IMR-90 (cell line): ENCODE measurements around the gene SLC37A4. TPM values are rescaled to one million over a fixed set of nuclear protein-coding genes. Genes with fewer than 3 reads are reported as not detected.

Experiments used
- ATAC-seq: fragments of 200-7000 bp; cut with Tn5 transposase; 2 replicates; pipeline ENCODE4 v1.9.1; 2020; ENCODE audit warnings: low read depth, mild to moderate bottlenecking, moderate library complexity
- BruUV-seq: library from RNA; stranded (reverse); fragments of 400-500 nt; replicated peaks from 2 replicates; lab custom pipeline; 2021; lab: Mats Ljungman, UMichigan
- CTCF ChIA-PET: fragments of 300-600 bp; formaldehyde crosslinking; extraction: SDS; loops from one replicate; lab custom pipeline; 2021; ENCODE audit warnings: antibody characterized with exemption; lab: Yijun Ruan, JAX
- POLR2A ChIA-PET: fragments of 300-600 bp; sonication (Branson Sonifier 250); formaldehyde crosslinking; loops from one replicate; lab custom pipeline; 2022; ENCODE audit warnings: antibody characterized with exemption; ENCODE audit not compliant: unreplicated experiment; lab: Charles Lee
- DNase-seq: peaks from one replicate; pipeline ENCODE4 v3.0.0; 2013
- H2AFZ ChIP-seq: replicated peaks from 2 replicates; pipeline ENCODE3; 2013; ENCODE audit warnings: low read length, mild to moderate bottlenecking; ENCODE audit not compliant: poor library complexity
- H2AK5ac ChIP-seq: 2 replicates; pipeline ENCODE4 v1.6.1; 2013; ENCODE audit warnings: low read depth, low read length, inconsistent platforms
- H2AK9ac ChIP-seq: replicated peaks from 2 replicates; pipeline ENCODE3; 2013; ENCODE audit warnings: mild to moderate bottlenecking, low read depth, low read length, moderate library complexity; ENCODE audit not compliant: poor library complexity
- H2BK120ac ChIP-seq: 2 replicates; pipeline ENCODE4 v1.6.1; 2013; ENCODE audit warnings: low read depth, low read length, inconsistent platforms
- H2BK15ac ChIP-seq: 3 replicates; pipeline ENCODE4 v1.6.1; 2013; ENCODE audit warnings: low read depth, low read length, inconsistent platforms
- H2BK20ac ChIP-seq: 2 replicates; pipeline ENCODE4 v1.6.1; 2013; ENCODE audit warnings: low read depth, mild to moderate bottlenecking, inconsistent platforms, low read length, moderate library complexity
- H2BK5ac ChIP-seq: 2 replicates; pipeline ENCODE4 v1.6.1; 2013; ENCODE audit warnings: mild to moderate bottlenecking, low read depth, low read length, inconsistent platforms; ENCODE audit not compliant: poor library complexity, severe bottlenecking
- H3K14ac ChIP-seq: replicated peaks from 2 replicates; pipeline ENCODE4 v1.6.1; 2013; ENCODE audit warnings: low read depth, low read length, inconsistent platforms
- H3K18ac ChIP-seq: 2 replicates; pipeline ENCODE4 v1.6.1; 2013; ENCODE audit warnings: low read depth, low read length, control low read depth
- H3K23ac ChIP-seq: 2 replicates; pipeline ENCODE4 v1.6.1; 2013; ENCODE audit warnings: low read depth, low read length, inconsistent platforms
- H3K27ac ChIP-seq: 2 replicates; pipeline ENCODE4 v1.5.1; 2013; ENCODE audit warnings: mild to moderate bottlenecking, control low read depth, low read length; ENCODE audit not compliant: insufficient read depth
- H3K27me3 ChIP-seq: 2 replicates; pipeline ENCODE4 v1.6.1; 2013; ENCODE audit warnings: low read length; ENCODE audit not compliant: control insufficient read depth, insufficient read depth
- H3K36me3 ChIP-seq: 2 replicates; pipeline ENCODE4 v1.6.1; 2013; ENCODE audit warnings: low read length, mixed read lengths; ENCODE audit not compliant: control insufficient read depth, insufficient read depth
- H3K4ac ChIP-seq: 2 replicates; pipeline ENCODE4 v1.6.1; 2013; ENCODE audit warnings: low read depth, low read length, inconsistent platforms
- H3K4me1 ChIP-seq: 2 replicates; pipeline ENCODE4 v1.6.1; 2013; ENCODE audit warnings: low read length, mixed read lengths; ENCODE audit not compliant: control insufficient read depth, insufficient read depth
- H3K4me2 ChIP-seq: 2 replicates; pipeline ENCODE4 v1.6.1; 2013; ENCODE audit warnings: low read depth, mild to moderate bottlenecking, control low read depth, low read length, moderate library complexity
- H3K4me3 ChIP-seq: 2 replicates; pipeline ENCODE4 v1.5.1; 2013; ENCODE audit warnings: low read depth, mild to moderate bottlenecking, control low read depth, low read length, moderate library complexity; ENCODE audit not compliant: insufficient read depth
- H3K56ac ChIP-seq: 2 replicates; pipeline ENCODE4 v1.6.1; 2013; ENCODE audit warnings: low read length, inconsistent platforms; ENCODE audit not compliant: insufficient read depth; ENCODE audit errors: extremely low read depth
- H3K79me1 ChIP-seq, 2 experiments: 2 replicates each; pipeline ENCODE4 v1.6.1; 2013; ENCODE audit warnings: low read length in 2 of 2, inconsistent platforms in 1 of 2, low read depth in 1 of 2
- H3K9ac ChIP-seq: 2 replicates; pipeline ENCODE4 v1.6.1; 2013; ENCODE audit warnings: low read depth, low read length, control low read depth
- H3K9me1 ChIP-seq: 2 replicates; pipeline ENCODE4 v1.6.1; 2013; ENCODE audit warnings: low read length, inconsistent platforms; ENCODE audit not compliant: insufficient read depth
- H3K9me3 ChIP-seq: 2 replicates; pipeline ENCODE4 v1.6.1; 2013; ENCODE audit warnings: low read length; ENCODE audit not compliant: control insufficient read depth, insufficient read depth
- H4K20me1 ChIP-seq: 2 replicates; pipeline ENCODE4 v1.6.1; 2013; ENCODE audit warnings: low read length, inconsistent platforms; ENCODE audit not compliant: insufficient read depth
- H4K5ac ChIP-seq: 2 replicates; pipeline ENCODE4 v1.6.1; 2013; ENCODE audit warnings: mild to moderate bottlenecking, low read depth, low read length, control low read depth
- H4K8ac ChIP-seq, 2 experiments: 2 replicates each; pipeline ENCODE4 v1.6.1; 2013; ENCODE audit warnings: low read depth in 2 of 2, low read length in 2 of 2, control low read depth in 1 of 2, inconsistent platforms in 1 of 2
- H4K91ac ChIP-seq: 2 replicates; pipeline ENCODE4 v1.6.1; 2013; ENCODE audit warnings: low read depth, low read length, inconsistent platforms; ENCODE audit not compliant: insufficient read depth
- CEBPB ChIP-seq: IDR thresholded peaks from 2 replicates; pipeline ENCODE4 v1.6.1; 2012; ENCODE audit warnings: low read depth, low read length, improper control_type of control experiment
- ELK1 ChIP-seq: fragments of 150-350 bp; IDR thresholded peaks from 2 replicates; pipeline ENCODE4 v1.6.1; 2016; ENCODE audit warnings: low read depth, mild to moderate bottlenecking, low read length, moderate library complexity, borderline replicate concordance
- FOS ChIP-seq: fragments of 150-350 bp; IDR thresholded peaks from 2 replicates; pipeline ENCODE4 v1.6.1; 2016; ENCODE audit warnings: low read depth, low read length
- MAFK ChIP-seq: IDR thresholded peaks from 2 replicates; pipeline ENCODE4 v1.6.1; 2012; ENCODE audit warnings: low read depth, low read length, improper control_type of control experiment
- MAZ ChIP-seq: IDR thresholded peaks from 2 replicates; pipeline ENCODE4 v1.6.1; 2012; ENCODE audit warnings: low read depth, mild to moderate bottlenecking, low read length, improper control_type of control experiment, moderate library complexity, borderline replicate concordance
- POLR2A ChIP-seq: IDR thresholded peaks from 2 replicates; pipeline ENCODE4 v1.6.1; 2012; ENCODE audit warnings: mild to moderate bottlenecking, low read depth, low read length
- RAD21 ChIP-seq: IDR thresholded peaks from 2 replicates; pipeline ENCODE4 v1.6.1; 2012; ENCODE audit warnings: low read length, improper control_type of control experiment
- RCOR1 ChIP-seq: IDR thresholded peaks from 2 replicates; pipeline ENCODE4 v1.6.1; 2012; ENCODE audit warnings: mild to moderate bottlenecking, low read length, improper control_type of control experiment; ENCODE audit not compliant: insufficient replicate concordance
- RFX5 ChIP-seq: IDR thresholded peaks from 2 replicates; pipeline ENCODE4 v1.8.0; 2012; ENCODE audit warnings: low read depth, mild to moderate bottlenecking, low read length, moderate library complexity
- SMC3 ChIP-seq: fragments of 150-350 bp; IDR thresholded peaks from 2 replicates; pipeline ENCODE4 v1.6.1; 2016; ENCODE audit warnings: low read depth, mild to moderate bottlenecking, antibody characterized with exemption, low read length, moderate library complexity
- WGBS, 2 experiments: methylation state at CpG; one replicate each; pipeline versions ENCODE4 v1.1.5 to v1.1.7; 2013; ENCODE audit warnings: missing lambda C conversion rate in 2 of 2; ENCODE audit not compliant: insufficient read length in 1 of 2; ENCODE audit errors: extremely low coverage in 2 of 2; 5-methylcytosine and 5-hydroxymethylcytosine counted together
- dilution Hi-C: fragments of 300-500 bp; cut with HindIII; formaldehyde crosslinking; loops from one replicate; pipeline ENCODE4 v1.14.3; 2018; ENCODE audit warnings: low sequenced_read_pairs; ENCODE audit not compliant: unreplicated experiment
- in situ Hi-C: fragments of 300-500 bp; cut with MboI; formaldehyde crosslinking; loops from 3 replicates; pipeline ENCODE4 v1.14.3; 2019; ENCODE audit warnings: low sequenced_read_pairs, inconsistent platforms, mixed read lengths
- intact Hi-C: fragments of 100-400 bp; cut with micrococcal nuclease; formaldehyde crosslinking; loops from 2 replicates; pipeline ENCODE4 v1.10.0; 2022
- polyA plus RNA-seq, 3 experiments: library from polyadenylated mRNA; depleted of rRNA; stranded (reverse); fragments of >200 nt; gene quantifications; 2 replicates each; pipeline ENCODE4 v1.2.3, GENCODE V29; 2012; ENCODE audit warnings: low replicate concordance in 1 of 3
- total RNA-seq: library from RNA; depleted of rRNA; stranded (reverse); fragments of >200 nt; gene quantifications from 2 replicates; pipeline ENCODE4 v1.2.3, GENCODE V29; 2012
- TF ChIP-seq, protein P1 (sequence below): fragments of 150-350 bp; IDR thresholded peaks from 2 replicates; pipeline ENCODE4 v1.6.1; 2017; ENCODE audit warnings: mild to moderate bottlenecking, antibody characterized with exemption, low read length, low read depth
- TF ChIP-seq, protein P2 (sequence below): conservative IDR thresholded peaks from 2 replicates; pipeline ENCODE4 v1.5.1; 2012; ENCODE audit warnings: mild to moderate bottlenecking, low read depth, low read length, improper control_type of control experiment

SLC37A4 gene
- total and polyA plus RNA-seq, 2 of the 4 experiments (the other 2 are of a cell fraction), result 7.5 to 14.3 TPM

- H4K8ac ChIP-seq, result no peak overlapping the region
- no peak overlapping the region for H2BK20ac ChIP-seq
- no peak overlapping the region for H3K4me2 ChIP-seq
- ATAC-seq (no peak), DNase-seq (no peak)
- no peak overlapping the region for H3K9ac ChIP-seq
- H3K23ac ChIP-seq, result no peak overlapping the region
- no peak overlapping the region for H3K18ac ChIP-seq
- no peak overlapping the region for H3K56ac ChIP-seq
- no peak overlapping the region for H2AK9ac ChIP-seq
- no peaks in the 10 kb centered on the region for H3K9me1 ChIP-seq
- no peak overlapping the region for H2BK5ac ChIP-seq
- no peak overlapping the region for H2AK5ac ChIP-seq
- H3K14ac ChIP-seq, result no peak overlapping the region
- ChIA-PET CTCF (no interaction called here), POLR2A (no interaction called here)
- H2BK120ac ChIP-seq, result no peak overlapping the region
- intact Hi-C loops (no loop called here), dilution Hi-C loops (no loop called here), in situ Hi-C loops (no loop called here)
- WGBS, 2 experiments, result no CpG with 5 or more reads among the region's 6 CpGs
- no peak overlapping the region for H3K27ac ChIP-seq
- H3K79me1 ChIP-seq, result peaks cover 10 to 49% of the 10 kb centered on the region in 2 experiments; a peak in 3 of 4 replicates
- no peak overlapping the region for H3K4ac ChIP-seq
- no peak overlapping the region for H3K4me3 ChIP-seq
- peaks cover 50% of the 10 kb centered on the region for H3K36me3 ChIP-seq
- H4K91ac ChIP-seq, result no peak overlapping the region
- no peak overlapping the region for H2BK15ac ChIP-seq
- no peaks in the 10 kb centered on the region for H3K27me3 ChIP-seq
- BruUV-seq, result no TSS peak
- H3K9me3 ChIP-seq, result no peaks in the 10 kb centered on the region
- H4K5ac ChIP-seq, result no peak overlapping the region
- no peak overlapping the region for H2AFZ ChIP-seq
- H4K20me1 ChIP-seq, result peaks cover 16% of the 10 kb centered on the region
- TF ChIP-seq, protein P1, sequence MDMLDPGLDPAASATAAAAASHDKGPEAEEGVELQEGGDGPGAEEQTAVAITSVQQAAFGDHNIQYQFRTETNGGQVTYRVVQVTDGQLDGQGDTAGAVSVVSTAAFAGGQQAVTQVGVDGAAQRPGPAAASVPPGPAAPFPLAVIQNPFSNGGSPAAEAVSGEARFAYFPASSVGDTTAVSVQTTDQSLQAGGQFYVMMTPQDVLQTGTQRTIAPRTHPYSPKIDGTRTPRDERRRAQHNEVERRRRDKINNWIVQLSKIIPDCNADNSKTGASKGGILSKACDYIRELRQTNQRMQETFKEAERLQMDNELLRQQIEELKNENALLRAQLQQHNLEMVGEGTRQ, result no peak
- TF ChIP-seq CEBPB (no peak), SMC3 (no peak), MAFK (no peak), FOS (no peak), RAD21 (no peak), ELK1 (no peak), RFX5 (no peak), MAZ (no peak), RCOR1 (no peak), POLR2A (no peak)
- TF ChIP-seq, protein P2, sequence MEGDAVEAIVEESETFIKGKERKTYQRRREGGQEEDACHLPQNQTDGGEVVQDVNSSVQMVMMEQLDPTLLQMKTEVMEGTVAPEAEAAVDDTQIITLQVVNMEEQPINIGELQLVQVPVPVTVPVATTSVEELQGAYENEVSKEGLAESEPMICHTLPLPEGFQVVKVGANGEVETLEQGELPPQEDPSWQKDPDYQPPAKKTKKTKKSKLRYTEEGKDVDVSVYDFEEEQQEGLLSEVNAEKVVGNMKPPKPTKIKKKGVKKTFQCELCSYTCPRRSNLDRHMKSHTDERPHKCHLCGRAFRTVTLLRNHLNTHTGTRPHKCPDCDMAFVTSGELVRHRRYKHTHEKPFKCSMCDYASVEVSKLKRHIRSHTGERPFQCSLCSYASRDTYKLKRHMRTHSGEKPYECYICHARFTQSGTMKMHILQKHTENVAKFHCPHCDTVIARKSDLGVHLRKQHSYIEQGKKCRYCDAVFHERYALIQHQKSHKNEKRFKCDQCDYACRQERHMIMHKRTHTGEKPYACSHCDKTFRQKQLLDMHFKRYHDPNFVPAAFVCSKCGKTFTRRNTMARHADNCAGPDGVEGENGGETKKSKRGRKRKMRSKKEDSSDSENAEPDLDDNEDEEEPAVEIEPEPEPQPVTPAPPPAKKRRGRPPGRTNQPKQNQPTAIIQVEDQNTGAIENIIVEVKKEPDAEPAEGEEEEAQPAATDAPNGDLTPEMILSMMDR, result no peak
- no peaks in the 10 kb centered on the region for H3K4me1 ChIP-seq
These were observed 19.1 kb downstream of the SLC37A4 start for GRCh38 chr11:119011476-119012053.
